Activated gamma-delta T cell treated with anti-CD3 and anti-CD28 coated beads, Interleukin-2, amount 50 U/mL, for 16 hours (primary cell): ENCODE data around the gene SERPINF2.
"Not testable (repeated sequence)": the region's sequence is repeated elsewhere in the genome, so short reads cannot be mapped to it uniquely, and the experiment has no call there.

ENCODE experiments used
- DNase-seq: peaks from one replicate; pipeline ENCODE4 v3.0.0-alpha.2; 2020; ENCODE audit warnings: low read depth

The SERPINF2 gene

DNA sequence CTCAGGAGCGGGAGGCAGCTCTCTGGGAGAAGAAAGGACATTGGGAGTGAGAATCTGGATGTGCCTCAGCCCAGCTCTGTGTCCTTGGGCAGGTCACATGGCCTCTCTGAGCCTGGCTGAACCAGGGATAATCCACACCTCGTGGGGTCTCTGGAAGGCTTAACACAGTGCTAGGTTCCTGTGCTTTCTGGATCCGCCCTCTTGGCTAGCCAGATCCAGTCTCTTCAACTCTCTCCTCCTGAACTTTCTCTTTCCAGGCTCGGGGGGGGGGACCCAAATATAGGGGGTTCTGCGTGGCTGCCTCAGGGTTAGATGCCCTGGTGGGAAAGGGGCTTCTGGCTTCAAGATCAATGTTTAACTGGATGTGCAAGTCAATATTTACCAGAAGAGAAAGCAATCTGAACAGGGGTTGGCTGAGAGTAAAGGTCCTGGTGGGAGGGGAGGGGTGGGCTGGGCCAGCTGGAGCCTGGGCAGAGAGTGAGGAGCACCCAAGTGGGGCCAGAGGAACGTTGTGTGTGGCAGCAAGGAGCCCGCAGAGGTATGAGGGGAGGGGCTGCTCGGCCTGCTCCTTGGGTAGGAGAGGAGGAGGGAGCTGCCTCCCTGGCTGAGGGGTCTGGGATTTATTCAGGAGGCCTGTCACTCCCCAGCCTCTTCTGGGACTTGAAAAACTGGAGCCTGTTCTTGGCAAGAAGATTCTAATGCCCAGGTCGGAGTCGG is at the start of gene SERPINF2:
Gene SERPINF2, plus strand, starts transcription at position 501 of the 717 bp plus-strand sequence. CDS start 2,125 bp downstream, outside the sequence.
- DNase-seq: no peak

DNA sequence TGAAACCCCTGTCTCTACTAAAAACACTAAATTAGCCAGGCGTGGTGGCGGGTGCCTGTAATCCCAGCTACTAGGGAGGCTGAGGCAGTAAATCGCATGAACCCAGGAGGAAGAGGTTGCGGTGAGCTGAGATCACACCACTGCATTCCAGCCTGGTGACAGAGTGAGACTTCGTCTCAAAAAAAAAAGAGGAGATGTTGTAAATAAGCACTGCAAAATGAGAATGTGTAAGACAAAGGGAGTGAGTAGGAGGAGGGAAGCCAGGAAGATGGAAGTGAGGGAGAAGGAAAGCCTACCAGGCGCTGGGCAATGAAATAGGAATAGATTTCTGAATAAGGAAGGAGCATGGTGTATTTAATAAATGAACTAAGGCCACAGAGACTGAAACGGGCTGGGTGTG is 49.3 kb upstream of the SERPINF2 start:
- DNase-seq: no peak

DNA sequence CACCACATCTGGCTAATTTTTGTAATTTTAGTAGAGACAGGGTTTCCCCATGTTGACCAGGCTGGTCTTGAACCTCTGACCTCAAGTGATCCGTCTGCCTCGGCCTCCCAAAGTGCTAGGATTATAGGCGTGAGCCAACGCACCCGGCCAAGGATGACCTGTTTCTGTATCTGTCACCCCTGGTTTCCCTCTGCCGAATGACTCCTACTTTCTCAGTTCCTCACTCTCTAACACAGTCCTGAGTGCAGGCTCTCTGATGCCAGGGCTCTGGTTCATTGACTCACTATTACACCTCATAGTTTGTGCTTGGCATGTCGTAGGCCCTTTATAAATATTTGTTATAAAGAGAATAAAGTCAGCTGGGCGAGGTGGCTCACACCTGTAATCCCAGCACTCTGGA is 47.3 kb upstream of the SERPINF2 start:
- no peak for DNase-seq

DNA sequence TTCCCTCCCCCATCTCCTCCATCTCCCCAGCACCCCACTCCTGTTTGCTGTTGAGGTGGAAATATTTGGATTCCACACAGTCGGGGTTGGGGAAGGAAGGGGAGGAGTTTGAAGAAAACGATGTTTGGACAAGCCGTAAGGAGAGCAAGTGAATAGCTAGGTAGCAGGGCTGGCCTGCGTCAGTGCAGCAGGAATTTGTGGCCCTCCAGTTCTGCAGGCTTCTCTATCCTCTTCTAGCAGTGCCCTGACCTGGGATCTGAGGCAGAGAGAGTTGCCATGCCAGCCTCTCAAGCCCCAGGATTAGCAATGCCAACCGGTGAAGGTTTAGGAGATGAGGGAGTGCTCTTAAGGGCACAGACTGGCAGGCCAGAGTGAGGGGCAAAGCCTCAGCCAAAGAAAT is 45.0 kb upstream of the SERPINF2 start:
- DNase-seq: no peak

DNA sequence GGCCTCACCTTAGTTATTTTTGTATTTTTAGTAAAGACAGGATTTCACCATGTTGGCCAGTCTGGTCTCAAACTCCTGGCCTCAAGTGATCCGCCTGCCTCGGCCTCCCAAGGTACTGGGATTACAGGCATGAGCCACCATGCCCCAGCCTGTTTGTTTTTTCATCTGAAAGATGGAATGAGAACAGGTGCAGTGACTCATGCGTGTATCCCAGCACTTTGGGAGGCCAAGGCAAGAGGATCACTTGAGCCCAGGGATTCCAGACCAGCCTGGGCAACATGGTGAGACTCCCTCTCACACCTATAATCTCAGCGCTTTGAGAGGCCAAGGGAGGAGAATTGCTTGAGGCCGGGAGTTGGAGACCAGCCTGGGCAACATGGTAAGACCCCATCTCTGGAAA is 42.8 kb upstream of the SERPINF2 start:
- DNase-seq: not testable (repeated sequence)

DNA sequence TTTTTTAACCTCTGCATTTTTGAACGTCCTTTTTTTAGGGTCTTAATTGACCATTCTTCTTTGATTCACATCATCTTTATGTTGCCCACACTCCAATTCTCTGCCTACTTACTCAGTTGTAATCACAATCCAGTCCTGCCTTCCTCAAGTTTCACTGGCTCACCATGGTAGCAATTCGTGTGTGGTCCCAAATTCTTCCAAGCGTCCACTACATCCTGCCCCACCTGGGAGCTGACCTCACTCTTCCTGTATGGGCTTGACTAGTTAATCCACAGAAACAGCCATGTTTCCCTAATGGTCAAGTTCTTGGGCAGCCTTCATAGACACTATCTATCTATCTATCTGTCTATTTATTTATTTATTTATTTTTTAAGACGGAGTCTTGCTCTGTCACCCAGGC is 39.6 kb upstream of the SERPINF2 start:
- no peak for DNase-seq

DNA sequence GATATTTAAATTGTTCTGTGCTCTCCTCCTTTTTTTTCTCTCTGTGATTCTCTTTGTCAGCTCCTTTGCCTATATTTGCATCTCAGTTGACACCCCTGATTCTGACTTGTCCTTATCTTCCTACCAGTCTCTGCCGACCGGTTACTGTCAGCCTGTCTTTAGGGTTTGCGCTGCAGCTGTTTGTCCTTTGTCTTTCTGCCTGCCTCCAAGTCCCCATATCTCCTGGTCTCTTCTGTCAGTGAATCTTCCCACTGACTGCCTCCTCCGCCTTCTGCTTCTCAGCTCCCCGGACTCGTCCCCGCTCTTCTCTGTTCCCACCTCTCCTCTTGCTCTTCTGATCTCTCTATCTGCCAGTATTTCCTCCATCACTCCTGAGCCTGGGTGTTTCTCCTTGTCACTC is 37.7 kb upstream of the SERPINF2 start:
- no peak for DNase-seq

DNA sequence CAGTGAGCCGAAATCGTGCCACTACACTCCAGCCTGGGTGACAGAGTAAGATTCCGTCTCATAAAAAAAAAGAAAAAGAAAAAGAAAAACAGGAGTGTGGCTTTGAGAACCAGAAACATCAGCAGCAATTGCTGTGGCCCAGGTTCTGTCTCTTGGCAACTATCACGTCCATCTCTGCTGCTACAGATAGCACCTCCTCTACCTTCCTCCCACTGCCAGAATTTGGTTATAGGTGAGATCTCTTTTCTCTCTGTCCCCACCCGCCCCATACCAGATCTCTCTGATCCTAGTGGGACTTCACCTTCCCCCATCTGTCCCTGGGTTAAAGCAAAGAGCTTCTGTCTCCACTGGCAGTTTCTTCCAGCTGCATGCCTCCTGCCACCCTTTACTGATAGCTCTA is 35.6 kb upstream of the SERPINF2 start:
- no peak for DNase-seq

DNA sequence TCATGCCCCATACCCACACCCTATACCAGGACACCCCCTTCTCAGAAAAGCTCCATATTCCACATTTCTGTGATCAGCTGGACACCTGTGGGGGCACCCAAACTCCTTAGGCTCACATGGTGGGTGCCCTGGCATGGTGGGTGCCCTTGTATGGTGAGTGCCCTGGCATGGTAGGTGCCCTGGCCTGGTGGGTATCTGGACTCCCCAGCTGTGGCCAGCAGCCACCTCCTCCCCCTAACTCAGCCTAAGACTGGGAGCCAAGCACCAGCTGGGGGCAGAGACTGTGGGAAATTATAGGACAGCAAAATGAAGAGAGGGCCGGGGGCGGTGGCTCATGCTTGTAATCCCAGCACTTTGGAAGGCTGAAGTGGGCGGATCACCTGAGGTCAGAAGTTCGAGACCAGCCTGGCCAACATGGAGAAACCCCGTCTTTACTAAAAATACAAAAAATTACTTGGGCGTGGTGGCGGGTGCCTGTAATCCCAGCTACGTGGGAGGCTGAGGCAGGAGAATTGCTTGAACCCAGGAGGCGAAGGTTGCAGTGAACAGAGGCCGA is 33.8 kb upstream of the SERPINF2 start:
- not testable (repeated sequence) for DNase-seq

DNA sequence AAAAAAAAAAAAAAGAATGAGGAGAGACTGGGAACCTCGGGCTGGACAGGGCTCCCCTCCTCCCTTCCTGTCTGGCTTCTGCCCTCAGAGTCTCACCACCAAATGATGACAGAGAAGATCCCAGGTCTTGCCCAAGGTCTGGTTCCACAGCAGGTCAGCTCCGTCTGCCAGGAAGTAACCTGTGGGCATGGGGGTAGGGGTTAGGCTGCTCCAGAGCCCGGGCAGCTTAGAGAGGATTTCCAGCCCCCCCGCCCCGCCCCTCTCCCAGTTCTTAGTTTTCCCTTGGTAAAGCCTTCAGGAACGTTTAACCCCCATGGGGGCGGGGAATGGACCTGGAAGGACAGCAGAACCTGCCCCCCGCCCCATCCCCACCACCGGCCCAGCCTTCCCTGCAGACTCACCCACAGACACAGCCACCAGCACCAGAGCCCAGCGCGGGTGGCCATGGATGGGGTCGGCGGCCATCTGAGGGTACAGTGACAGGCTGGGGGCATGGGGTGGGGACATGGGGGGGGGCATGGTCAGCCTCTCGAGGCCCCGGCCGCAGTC is 33.2 kb upstream of the SERPINF2 start:
- DNase-seq: no peak

DNA sequence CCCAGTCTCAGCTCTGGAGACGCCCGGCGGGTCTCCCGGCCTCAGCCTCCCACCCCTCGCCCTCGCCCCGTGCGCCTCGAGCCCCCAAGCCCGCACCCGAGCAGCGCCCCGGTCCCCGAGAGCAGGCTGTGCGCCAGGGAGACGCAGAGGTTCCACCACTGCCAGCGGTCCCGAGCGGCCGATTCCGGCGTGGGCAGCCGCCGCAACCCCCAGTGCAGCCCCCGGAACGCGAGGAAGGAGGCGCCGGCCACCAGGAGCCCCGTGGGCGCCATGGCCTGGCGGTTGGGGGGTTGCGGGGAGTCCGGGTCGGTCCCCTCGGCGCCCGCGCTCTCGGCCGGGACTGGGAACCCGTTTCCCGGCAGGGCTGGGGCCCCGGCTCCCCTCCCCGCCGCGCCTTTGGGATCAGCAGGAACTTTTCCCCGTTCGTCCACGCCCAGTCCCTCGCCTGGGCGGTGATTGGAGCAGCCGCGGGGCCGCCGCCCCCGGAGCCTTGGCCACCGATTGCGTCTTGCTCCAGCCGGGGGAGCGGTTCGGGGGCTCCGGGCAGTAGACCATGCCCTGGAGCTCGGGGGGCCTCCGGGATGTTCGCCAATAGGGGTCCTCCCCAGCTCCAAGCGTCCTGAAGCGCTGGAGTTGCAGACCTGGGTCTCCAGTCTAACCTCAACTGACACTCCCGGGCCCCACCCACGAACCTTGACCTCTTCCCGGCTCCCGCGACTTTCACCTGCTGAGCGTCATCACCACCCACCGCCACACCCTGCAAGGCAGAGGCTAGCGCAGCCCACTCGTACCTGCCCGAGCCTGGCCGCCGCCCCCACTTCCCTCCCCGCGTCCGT is 32.5 kb upstream of the SERPINF2 start, which contains the start of gene TLCD2:
Gene TLCD2, minus strand, starts transcription at position 407 of the 836 bp plus-strand sequence. Its CDS starts 135 bp downstream, at position 272.
- DNase-seq: no peak

DNA sequence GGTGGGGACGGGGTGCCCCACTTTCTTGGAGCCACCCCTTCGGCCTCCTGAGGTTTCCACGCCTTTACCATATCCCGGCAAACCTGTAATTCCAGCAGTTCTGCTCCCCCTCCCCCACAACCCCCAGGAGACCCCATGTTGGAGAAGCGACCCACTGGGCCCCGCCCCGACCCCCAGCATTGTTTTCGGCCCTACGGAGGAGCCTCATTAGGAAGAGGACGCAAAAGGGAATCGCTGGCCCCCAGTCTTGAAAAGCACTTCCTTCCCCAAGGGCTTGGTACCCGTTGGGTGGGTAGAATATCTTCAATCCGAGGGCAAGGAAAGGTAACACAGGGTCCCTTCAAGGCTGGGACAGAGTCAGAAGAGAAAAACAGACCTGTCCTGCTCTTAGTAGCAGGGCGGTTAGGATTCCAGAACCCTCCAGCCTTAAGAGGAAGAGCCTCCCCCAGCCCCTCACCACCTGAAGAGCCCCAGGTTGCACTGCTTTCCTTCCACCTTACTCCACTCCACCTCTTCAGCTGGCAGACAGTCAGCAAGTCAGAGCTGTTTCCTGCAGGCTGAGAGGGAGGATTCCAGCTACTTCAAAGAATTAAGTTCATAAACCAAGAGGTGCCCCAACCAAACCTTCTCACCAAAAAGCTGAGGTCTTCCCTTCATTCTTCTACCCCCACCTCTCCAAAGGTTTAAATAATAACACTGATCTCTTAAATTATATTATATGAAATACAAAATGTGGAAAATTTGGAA is 31.7 kb upstream of the SERPINF2 start:
- no peak for DNase-seq

DNA sequence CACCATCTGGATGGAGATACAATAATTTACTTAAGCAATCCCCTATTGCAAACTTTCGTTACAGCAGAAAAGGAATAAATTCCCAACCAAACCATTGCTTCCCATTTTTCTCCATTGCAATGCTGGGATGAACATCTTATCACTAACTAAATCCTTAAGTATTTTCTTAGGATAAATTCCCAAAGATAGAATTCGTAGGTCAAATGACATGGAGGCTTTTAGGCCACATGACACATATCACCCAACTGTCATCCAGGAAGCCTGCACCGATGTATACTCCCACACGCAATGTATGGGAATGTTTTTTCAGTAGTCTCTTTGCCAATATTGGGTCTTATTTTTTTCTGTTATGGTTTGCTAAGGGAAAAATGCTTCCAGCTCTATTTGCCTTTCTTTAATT is 30.9 kb upstream of the SERPINF2 start:
- DNase-seq: no peak

DNA sequence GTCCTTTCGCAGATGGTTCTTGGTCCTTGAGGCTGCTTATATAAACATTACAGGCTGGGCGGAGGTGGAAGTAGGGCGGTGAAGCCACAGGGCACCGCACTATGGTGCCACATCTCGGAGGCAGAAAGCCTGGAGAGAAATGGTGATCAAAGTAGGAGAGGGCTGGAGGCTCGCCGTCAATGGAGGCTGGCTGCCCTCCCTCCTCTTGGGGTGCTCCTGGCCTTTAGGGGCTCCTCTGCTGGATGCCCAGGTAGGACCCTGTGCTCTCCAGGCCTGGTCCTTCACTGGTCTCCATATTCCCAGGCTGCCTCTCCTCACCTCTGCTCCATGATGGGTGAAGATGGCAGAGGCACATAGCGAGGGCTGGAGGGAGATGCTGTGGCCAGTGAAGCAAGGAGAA is 30.4 kb upstream of the SERPINF2 start:
- DNase-seq: no peak

DNA sequence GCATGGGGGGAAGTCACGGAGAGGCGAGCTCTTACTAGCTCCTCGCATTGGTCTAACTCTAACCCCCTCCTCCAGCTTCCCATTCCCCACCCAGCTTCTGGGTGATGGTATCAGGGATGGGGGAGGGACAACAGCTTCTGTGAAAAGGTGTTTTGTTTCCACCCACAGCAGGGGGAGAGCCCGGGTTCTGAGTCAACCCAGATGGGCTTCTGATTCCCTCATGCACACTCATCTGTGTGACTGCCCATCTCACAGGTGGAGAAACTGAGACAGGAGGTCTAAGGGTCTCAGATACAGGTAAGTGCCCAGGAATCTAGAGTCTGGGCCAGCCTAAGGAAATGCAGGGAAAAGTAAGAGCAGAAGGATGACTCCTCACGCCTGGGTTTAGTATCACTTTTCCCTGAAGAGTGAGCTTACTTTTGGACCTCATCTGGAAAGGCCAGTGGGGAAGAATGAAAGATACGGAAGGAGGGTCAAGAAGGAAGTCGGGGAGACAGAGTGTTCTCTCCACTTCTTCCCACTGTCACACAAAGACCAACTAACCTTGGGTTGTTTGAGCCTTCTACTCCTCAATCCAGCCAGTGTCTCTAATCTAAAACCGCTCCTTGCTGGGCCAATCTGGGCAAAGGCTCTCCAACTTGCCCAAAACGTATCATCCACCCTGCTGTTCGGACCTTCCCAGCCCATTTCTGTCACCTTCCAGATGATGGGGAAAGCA is 29.4 kb upstream of the SERPINF2 start:
- DNase-seq: no peak

DNA sequence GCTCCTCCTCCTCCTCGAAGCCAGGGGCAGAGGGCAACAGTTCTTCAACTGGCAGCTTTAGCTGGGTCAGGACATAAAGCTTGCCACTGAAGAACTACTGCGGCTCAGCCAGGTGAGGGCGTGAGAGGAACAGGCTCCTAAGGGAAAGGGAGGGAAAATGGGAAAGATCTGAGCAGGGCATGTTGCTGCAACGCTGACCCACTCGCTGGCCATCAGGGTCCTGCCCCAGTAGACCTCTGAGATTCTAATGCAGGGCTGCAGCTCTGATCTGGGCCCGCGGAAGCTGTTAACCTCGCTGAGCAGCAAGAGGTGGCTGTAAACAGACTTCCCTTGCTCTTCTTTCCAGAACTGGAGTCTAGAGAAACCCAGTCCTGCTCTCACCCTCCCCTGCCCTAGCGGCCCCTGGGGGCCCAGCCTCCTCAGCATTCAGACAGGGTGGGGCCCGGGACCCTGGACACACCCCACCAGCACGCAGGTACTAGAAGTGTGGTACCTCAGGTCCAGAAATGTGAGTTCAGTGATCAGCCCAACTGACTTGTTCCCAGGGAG is 28.7 kb upstream of the SERPINF2 start:
- DNase-seq: no peak

DNA sequence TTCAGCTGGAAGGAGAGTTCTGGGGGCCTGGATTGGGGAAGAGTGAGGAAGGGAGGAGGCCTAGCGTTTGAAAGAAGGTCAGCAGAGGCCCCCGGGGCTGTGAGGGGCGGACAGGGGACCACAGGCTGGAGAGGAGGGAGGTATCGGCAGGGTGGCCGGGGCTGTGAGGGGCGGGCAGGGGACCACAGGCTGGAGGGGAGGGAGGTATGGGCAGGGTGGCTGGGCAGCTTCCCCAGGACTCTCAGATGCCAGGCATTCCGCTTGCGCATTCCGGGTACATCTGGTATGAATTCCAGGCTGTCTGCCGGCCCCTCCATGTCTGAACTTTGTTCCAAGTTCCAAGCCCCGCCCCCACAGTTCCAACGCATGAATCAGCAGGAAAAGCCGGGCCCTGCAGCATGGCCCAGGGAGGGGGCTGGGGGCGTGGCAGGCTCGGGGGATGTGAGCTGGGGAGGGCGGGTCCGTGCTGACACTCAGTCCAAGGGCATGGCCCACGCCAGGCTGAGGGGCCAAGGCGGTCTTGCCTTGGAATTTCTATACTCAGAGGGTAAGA is 28.2 kb upstream of the SERPINF2 start:
- DNase-seq: no peak

DNA sequence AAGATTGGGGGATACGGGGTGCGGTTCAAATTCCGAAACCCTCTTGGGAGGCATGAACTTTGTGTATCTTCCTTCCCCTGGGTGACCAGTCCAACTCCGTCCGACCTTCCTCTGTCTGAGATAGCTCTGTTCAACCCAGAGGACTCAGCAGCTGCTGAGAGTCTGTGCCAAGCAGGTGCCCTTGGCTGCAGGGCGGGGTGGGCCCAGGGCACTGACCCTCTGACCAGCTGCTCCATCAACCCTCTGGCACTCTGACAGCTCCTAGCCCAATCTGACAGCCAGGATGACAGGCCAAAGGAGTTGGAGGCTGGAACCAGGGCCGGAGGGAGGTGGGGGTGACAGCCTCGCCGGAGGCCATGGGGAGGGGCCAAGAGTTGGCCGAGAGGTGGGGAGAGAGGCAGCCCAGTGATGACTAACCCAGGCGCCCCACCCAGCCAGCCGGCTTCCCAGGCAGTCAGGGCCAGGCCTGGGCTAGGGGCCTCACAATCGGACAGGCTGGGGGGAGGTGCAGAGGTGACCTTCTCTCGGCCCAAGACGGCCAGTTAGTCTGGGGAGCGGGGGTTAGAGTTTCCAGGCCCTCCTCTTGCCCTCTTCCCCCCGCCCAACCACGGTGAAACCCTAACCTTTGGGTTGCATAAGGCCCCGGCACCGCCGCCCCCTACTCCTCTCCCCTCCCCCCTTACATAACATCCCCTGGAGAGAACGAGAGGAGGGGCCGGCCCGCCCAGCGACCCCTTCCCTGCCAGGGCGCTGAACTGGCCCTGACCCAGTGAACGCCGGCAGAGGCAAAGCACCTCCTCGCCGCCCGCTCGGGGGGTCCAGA is 27.5 kb upstream of the SERPINF2 start:
- DNase-seq: no peak

DNA sequence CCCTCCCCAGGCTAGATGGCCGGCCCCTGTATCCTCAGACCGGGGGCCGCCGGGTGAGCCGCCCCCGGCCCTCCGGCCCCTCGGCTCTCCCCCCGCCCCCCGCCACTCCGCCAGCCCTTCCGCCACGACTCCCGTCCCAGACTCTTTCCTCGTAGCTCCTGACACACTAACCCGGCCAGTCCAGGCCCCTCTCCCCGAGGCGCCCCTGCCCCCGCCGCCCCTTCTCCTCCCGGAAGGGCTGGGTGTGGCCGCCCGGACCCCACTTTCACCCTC is 26.9 kb upstream of the SERPINF2 start:
- DNase-seq: no peak
